Measurements from ENCODE around the gene FABP3. TPM values are rescaled to one million over a fixed set of nuclear protein-coding genes. Genes with fewer than 3 reads are reported as not detected.

Gene FABP3
- total RNA-seq, 2 donors from 2014 or later: 3.0 to 3.4 TPM

DNA sequence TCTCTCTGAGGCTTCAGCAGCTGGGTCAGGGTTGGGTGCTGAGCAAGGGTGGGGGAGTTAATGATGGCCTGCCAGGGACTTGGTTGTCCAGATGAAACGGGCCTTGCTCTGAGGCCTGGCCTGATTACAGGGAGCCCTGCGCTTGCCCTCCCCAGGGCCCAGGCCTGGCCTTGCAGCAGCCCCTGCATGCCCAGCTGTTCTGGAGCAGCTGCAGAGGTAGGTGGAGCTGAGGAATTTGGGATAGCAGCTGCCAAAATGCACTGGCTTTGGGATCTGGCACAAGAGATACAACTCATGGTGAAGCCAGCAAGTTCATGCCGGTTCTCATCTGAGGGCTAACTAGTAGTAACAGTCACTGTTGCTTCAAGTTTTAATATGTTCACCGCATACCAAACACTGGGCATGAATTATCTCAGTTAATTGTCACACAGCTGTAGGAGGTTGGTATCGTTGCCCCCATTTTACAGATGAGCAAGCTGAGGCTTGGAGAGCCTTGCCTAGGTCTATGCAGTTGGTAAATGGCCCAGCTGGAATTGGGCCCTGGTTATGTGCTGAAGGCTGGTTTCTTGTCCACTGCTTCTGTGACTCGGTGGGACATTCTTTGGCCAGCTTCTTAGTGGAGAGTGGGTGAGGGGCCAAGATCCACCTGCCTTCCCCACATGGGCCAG lies 32.8 kb upstream of the FABP3 start:
- Histone ChIP-seq H3K4me1 (ENCODE audit: control insufficient read depth, insufficient read depth, low read length) (no peaks in the 10 kb centered on the region), H3K27ac (ENCODE audit: low read depth, low read length) (no peak overlapping the region), H3K9me3 (ENCODE audit: control insufficient read depth, low read length) (no peaks in the 10 kb centered on the region), H3K9ac (ENCODE audit: extremely low read depth, low read length, poor library complexity, severe bottlenecking) (no peak overlapping the region), H3K27me3 (ENCODE audit: control insufficient read depth, insufficient read depth, low read length, poor library complexity, severe bottlenecking) (peaks cover 5% of the 10 kb centered on the region), H3K4me3 (ENCODE audit: low read length) (no peak overlapping the region), H3K36me3 (ENCODE audit: control insufficient read depth, insufficient read depth, low read length) (no peaks in the 10 kb centered on the region)
- DNase-seq: no peak
- H3K9me3 Mint-ChIP-seq: no peaks in the 10 kb centered on the region
- H3K36me3 Mint-ChIP-seq (ENCODE audit: low read depth): no peaks in the 10 kb centered on the region
- no peak overlapping the region for H3K4me3 Mint-ChIP-seq
- 87 to 97% methylated on average over 5 to 6 of the region's 6 CpGs for WGBS, 2 experiments (ENCODE audit: insufficient coverage in 1 of 2, insufficient read length in 1 of 2)
- H3K27ac Mint-ChIP-seq: no peak overlapping the region
- peaks cover 4% of the 10 kb centered on the region for H3K4me1 Mint-ChIP-seq
- TF ChIP-seq, protein P1, sequence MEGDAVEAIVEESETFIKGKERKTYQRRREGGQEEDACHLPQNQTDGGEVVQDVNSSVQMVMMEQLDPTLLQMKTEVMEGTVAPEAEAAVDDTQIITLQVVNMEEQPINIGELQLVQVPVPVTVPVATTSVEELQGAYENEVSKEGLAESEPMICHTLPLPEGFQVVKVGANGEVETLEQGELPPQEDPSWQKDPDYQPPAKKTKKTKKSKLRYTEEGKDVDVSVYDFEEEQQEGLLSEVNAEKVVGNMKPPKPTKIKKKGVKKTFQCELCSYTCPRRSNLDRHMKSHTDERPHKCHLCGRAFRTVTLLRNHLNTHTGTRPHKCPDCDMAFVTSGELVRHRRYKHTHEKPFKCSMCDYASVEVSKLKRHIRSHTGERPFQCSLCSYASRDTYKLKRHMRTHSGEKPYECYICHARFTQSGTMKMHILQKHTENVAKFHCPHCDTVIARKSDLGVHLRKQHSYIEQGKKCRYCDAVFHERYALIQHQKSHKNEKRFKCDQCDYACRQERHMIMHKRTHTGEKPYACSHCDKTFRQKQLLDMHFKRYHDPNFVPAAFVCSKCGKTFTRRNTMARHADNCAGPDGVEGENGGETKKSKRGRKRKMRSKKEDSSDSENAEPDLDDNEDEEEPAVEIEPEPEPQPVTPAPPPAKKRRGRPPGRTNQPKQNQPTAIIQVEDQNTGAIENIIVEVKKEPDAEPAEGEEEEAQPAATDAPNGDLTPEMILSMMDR (conservative IDR thresholded peaks at IDR 0.05): no peak
- peaks cover 6% of the 10 kb centered on the region for H3K27me3 Mint-ChIP-seq (ENCODE audit: insufficient read depth)

DNA sequence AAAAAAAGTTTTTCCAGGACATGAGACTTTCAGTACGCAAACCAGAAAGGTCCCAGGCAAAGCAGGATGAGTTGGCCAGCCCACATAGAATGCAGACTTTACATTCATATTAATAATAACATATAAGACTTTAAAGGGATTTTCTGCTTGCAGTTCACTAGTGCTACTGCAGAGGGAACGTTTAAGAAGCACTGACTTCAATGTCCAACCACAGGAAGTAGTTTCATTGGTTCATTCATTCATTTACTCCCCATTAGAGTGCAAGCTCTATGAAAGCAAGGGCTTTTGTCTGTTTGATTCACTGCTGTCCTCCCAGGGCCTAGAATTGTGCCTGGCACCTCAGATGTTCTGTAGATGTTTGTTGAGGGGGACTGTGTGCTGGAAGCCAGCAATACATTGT lies 28.4 kb upstream of the FABP3 start:
- WGBS, 2 experiments (ENCODE audit: insufficient coverage in 1 of 2, insufficient read length in 1 of 2): 80 to 81% methylated on average over 1 to 2 of the region's 2 CpGs
- Histone ChIP-seq H3K4me3 (ENCODE audit: low read length) (no peak overlapping the region), H3K27ac (ENCODE audit: low read depth, low read length) (no peak overlapping the region), H3K4me1 (ENCODE audit: control insufficient read depth, insufficient read depth, low read length) (no peaks in the 10 kb centered on the region), H3K27me3 (ENCODE audit: control insufficient read depth, insufficient read depth, low read length, poor library complexity, severe bottlenecking) (no peaks in the 10 kb centered on the region), H3K9ac (ENCODE audit: extremely low read depth, low read length, poor library complexity, severe bottlenecking) (no peak overlapping the region), H3K36me3 (ENCODE audit: control insufficient read depth, insufficient read depth, low read length) (no peaks in the 10 kb centered on the region), H3K9me3 (ENCODE audit: control insufficient read depth, low read length) (no peaks in the 10 kb centered on the region)
- no peak overlapping the region for H3K4me3 Mint-ChIP-seq
- DNase-seq: no peak
- H3K4me1 Mint-ChIP-seq: no peaks in the 10 kb centered on the region
- H3K27ac Mint-ChIP-seq: no peak overlapping the region
- H3K9me3 Mint-ChIP-seq: no peaks in the 10 kb centered on the region
- TF ChIP-seq, protein P1 (conservative IDR thresholded peaks at IDR 0.05): peak; percentile 32
- H3K27me3 Mint-ChIP-seq (ENCODE audit: insufficient read depth): peaks cover 1% of the 10 kb centered on the region
- H3K36me3 Mint-ChIP-seq (ENCODE audit: low read depth): no peaks in the 10 kb centered on the region

DNA sequence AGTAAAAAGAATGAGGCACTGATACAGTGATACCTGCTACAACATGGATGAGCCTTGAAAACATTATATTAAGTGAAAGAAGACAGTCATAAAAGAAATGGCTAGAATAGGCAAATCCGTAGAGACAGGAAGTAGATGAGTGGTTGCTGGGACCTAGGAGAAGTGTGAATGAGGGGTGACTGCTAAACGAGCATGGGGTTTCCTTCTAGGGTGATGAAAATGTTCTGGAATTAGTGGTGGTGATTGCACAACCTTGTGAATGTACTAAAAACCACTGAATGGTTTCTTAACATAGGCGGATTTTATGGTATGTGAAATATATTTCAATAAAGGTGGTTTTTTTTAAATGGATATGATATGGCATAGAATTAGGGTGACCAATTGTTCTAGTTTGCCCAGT lies 27.5 kb upstream of the FABP3 start:
- Histone ChIP-seq H3K4me1 (ENCODE audit: control insufficient read depth, insufficient read depth, low read length) (no peaks in the 10 kb centered on the region), H3K9me3 (ENCODE audit: control insufficient read depth, low read length) (no peaks in the 10 kb centered on the region), H3K27ac (ENCODE audit: low read depth, low read length) (no peak overlapping the region), H3K27me3 (ENCODE audit: control insufficient read depth, insufficient read depth, low read length, poor library complexity, severe bottlenecking) (no peaks in the 10 kb centered on the region), H3K9ac (ENCODE audit: extremely low read depth, low read length, poor library complexity, severe bottlenecking) (no peak overlapping the region), H3K4me3 (ENCODE audit: low read length) (no peak overlapping the region), H3K36me3 (ENCODE audit: control insufficient read depth, insufficient read depth, low read length) (no peaks in the 10 kb centered on the region)
- DNase-seq: no peak
- WGBS, 2 experiments (ENCODE audit: insufficient coverage in 1 of 2, insufficient read length in 1 of 2): 83 to 92% methylated on average over 3 of the region's 3 CpGs
- TF ChIP-seq, protein P1 (conservative IDR thresholded peaks at IDR 0.05): no peak
- peaks cover 6% of the 10 kb centered on the region for H3K27me3 Mint-ChIP-seq (ENCODE audit: insufficient read depth)
- no peaks in the 10 kb centered on the region for H3K36me3 Mint-ChIP-seq (ENCODE audit: low read depth)
- H3K4me1 Mint-ChIP-seq: no peaks in the 10 kb centered on the region
- no peaks in the 10 kb centered on the region for H3K9me3 Mint-ChIP-seq
- H3K27ac Mint-ChIP-seq: peak overlapping the region; percentile 6
- no peak overlapping the region for H3K4me3 Mint-ChIP-seq

Measured in endodermal cell (in vitro differentiated cells).